ENCODE data around the gene GABRP.

Gene GABRP

GRCh38 chr5:170863646-170864045 lies 80.1 kb downstream of the GABRP start:
- TF ChIP-seq ZFX (IDR thresholded peaks at IDR 0.05; ENCODE audit: borderline replicate concordance) (no peak), CTCF (IDR thresholded peaks at IDR 0.05) (no peak)
- H3K27ac ChIP-seq, result no peak overlapping the region

All from 22Rv1 (cell line).